Measurements from ENCODE around the gene SERTAD3.

DNA sequence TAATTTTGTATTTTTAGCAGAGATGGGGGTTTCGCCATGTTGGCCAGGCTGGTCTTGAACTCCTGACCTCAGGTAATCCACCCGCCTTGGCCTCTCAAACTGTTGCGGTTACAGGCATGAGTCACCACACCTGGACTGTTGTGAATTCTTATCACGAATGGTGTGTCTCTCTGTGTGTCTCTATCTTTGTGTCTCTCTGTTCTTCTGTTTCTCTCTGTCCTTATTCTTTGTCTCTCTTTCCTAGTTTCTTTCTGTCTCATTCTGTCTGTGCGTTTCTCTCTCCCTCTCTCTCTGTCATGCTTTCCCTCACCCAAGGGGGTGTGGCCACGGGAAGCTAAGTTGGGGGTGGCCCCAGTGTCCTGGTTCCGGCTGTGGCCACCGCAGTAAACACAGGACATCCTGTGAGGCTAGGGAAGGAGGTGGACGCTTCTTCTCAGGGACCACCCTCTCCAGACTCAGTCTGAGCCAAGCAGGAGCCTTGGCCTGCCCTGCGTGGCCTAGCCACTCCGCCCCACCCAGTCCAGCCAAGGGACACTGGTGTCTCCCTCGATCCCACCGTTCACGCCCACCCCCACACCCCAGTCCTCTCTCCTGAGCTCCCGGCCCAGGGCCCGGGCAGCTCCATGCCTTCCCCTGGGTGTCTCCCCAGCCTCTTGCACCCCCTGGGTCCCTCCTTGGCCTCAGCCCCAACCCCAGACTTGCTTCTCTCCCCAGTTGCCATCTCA, 27.1 kb downstream of the SERTAD3 start:
- TF ChIP-seq, protein P1, sequence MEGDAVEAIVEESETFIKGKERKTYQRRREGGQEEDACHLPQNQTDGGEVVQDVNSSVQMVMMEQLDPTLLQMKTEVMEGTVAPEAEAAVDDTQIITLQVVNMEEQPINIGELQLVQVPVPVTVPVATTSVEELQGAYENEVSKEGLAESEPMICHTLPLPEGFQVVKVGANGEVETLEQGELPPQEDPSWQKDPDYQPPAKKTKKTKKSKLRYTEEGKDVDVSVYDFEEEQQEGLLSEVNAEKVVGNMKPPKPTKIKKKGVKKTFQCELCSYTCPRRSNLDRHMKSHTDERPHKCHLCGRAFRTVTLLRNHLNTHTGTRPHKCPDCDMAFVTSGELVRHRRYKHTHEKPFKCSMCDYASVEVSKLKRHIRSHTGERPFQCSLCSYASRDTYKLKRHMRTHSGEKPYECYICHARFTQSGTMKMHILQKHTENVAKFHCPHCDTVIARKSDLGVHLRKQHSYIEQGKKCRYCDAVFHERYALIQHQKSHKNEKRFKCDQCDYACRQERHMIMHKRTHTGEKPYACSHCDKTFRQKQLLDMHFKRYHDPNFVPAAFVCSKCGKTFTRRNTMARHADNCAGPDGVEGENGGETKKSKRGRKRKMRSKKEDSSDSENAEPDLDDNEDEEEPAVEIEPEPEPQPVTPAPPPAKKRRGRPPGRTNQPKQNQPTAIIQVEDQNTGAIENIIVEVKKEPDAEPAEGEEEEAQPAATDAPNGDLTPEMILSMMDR (IDR thresholded peaks at IDR 0.05): no peak
- no peak for TF ChIP-seq POLR2A (IDR thresholded peaks at IDR 0.05)
- no peak for TF ChIP-seq POLR2AphosphoS5 (IDR thresholded peaks at IDR 0.05)
- TF ChIP-seq EP300 (IDR thresholded peaks at IDR 0.05): no peak
